Rectal smooth muscle tissue (tissue), 1 donor: ENCODE measurements around the gene OLA1.

Experiments used
- H3K27ac ChIP-seq: one replicate; pipeline ENCODE4 v1.7.0; 2013; ENCODE audit warnings: low read depth, low read length, inconsistent platforms
- H3K27me3 ChIP-seq: one replicate; pipeline ENCODE4 v1.7.0; 2013; ENCODE audit warnings: low read length; ENCODE audit not compliant: control insufficient read depth, insufficient read depth
- H3K36me3 ChIP-seq: one replicate; pipeline ENCODE4 v1.7.0; 2013; ENCODE audit warnings: low read length; ENCODE audit not compliant: control insufficient read depth, insufficient read depth
- H3K4me1 ChIP-seq: one replicate; pipeline ENCODE4 v1.7.0; 2013; ENCODE audit warnings: low read length; ENCODE audit not compliant: control insufficient read depth, insufficient read depth
- H3K4me3 ChIP-seq: one replicate; pipeline ENCODE4 v1.7.0; 2013; ENCODE audit warnings: low read length
- H3K9ac ChIP-seq: one replicate; pipeline ENCODE4 v1.7.0; 2013; ENCODE audit warnings: low read length

The OLA1 gene

GRCh38 chr2:174051068-174051467, 197.3 kb downstream of the OLA1 start:
- Histone ChIP-seq H3K27ac (no peak overlapping the region), H3K36me3 (no peaks in the 10 kb centered on the region), H3K4me3 (no peak overlapping the region), H3K27me3 (no peaks in the 10 kb centered on the region), H3K4me1 (peaks cover 6% of the 10 kb centered on the region), H3K9ac (no peak overlapping the region)

DNA sequence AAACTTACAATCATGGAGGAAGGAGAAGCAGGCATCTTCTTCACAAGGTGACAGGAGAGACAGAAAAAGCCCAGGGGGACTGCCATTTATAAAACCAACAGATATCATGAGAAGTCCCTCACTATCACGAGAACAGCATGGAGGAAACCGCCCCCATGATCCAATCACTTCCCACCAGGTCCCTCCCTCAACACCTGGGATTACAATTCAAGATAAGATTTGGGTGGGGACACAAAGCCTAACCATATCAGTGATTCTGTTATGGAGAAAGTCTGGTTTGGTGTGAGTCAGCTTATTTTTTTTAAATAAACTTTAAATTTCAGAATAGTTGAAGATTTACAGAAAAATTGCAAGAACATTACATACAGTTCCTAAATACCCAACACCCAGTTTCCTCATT, 198.4 kb downstream of the OLA1 start:
- no peaks in the 10 kb centered on the region for H3K27me3 ChIP-seq
- no peak overlapping the region for H3K4me3 ChIP-seq
- peaks cover 6% of the 10 kb centered on the region for H3K4me1 ChIP-seq
- H3K36me3 ChIP-seq = no peaks in the 10 kb centered on the region
- H3K9ac ChIP-seq = no peak overlapping the region
- H3K27ac ChIP-seq = no peak overlapping the region

- Histone ChIP-seq H3K9ac (no peak overlapping the region), H3K4me3 (no peak overlapping the region), H3K27me3 (no peaks in the 10 kb centered on the region), H3K27ac (no peak overlapping the region), H3K4me1 (peaks cover 6% of the 10 kb centered on the region), H3K36me3 (no peaks in the 10 kb centered on the region)
These were observed 200.1 kb downstream of the OLA1 start for GRCh38 chr2:174048243-174048642.

GRCh38 chr2:174047746-174048145, 200.6 kb downstream of the OLA1 start:
- H3K27ac ChIP-seq = no peak overlapping the region
- H3K27me3 ChIP-seq = no peaks in the 10 kb centered on the region
- H3K36me3 ChIP-seq = no peaks in the 10 kb centered on the region
- H3K9ac ChIP-seq = no peak overlapping the region
- H3K4me1 ChIP-seq = peaks cover 6% of the 10 kb centered on the region
- H3K4me3 ChIP-seq = no peak overlapping the region

DNA sequence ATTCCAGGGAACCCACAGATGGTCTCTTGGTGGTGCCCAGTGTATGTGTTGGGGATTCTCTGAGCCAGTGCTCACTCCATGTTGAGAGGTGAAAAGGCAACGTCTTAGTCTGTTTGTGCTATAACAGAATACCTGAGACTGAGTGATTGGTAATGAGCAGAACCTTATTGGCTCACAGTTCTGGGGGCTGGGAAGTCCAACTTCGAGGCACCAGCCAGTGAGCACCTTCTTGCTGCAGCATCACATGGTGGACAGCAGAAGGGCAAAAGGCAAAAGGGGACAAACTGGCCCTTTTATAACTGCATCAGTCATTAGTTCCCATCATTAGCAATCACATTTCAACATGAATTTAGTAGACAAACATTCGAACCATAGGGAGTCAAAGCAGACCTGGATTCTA, 202.2 kb downstream of the OLA1 start:
- Histone ChIP-seq H3K9ac (no peak overlapping the region), H3K36me3 (no peaks in the 10 kb centered on the region), H3K27ac (no peak overlapping the region), H3K4me3 (no peak overlapping the region), H3K27me3 (no peaks in the 10 kb centered on the region), H3K4me1 (no peaks in the 10 kb centered on the region)

DNA sequence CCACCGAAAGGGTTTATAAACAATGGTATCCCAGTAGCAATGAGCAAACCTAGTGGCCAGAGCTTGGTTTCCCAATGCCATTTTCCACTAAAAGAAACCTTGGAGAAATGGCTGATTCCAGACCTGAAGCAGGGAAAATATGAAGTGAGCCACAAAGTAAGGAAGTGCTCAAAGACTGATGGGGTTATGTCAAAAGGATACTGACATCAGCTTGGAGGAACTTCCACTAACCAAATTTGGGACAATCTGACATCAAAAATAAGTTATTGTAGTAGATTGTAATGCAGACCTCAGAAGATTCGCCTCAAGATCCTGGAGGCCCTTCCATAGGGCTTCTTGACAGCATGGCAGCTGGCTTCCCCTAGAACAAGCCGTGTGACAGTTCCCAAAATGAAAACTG, 203.8 kb downstream of the OLA1 start:
- Histone ChIP-seq H3K4me1 (peaks cover 1% of the 10 kb centered on the region), H3K4me3 (no peak overlapping the region), H3K27ac (no peak overlapping the region), H3K9ac (no peak overlapping the region), H3K36me3 (no peaks in the 10 kb centered on the region), H3K27me3 (no peaks in the 10 kb centered on the region)

GRCh38 chr2:174040417-174040701, 208.0 kb downstream of the OLA1 start:
- no peak overlapping the region for H3K27ac ChIP-seq
- no peaks in the 10 kb centered on the region for H3K27me3 ChIP-seq
- H3K36me3 ChIP-seq = no peaks in the 10 kb centered on the region
- H3K4me3 ChIP-seq = no peak overlapping the region
- no peak overlapping the region for H3K9ac ChIP-seq
- peaks cover 4% of the 10 kb centered on the region for H3K4me1 ChIP-seq

- H3K27me3 ChIP-seq = peaks cover under 1% of the 10 kb centered on the region
- H3K4me1 ChIP-seq = peaks cover 4% of the 10 kb centered on the region
- H3K4me3 ChIP-seq = peak overlapping the region; percentile 59
- no peaks in the 10 kb centered on the region for H3K36me3 ChIP-seq
- H3K27ac ChIP-seq = peak overlapping the region; percentile 81
- H3K9ac ChIP-seq = no peak overlapping the region
These were observed 208.5 kb downstream of the OLA1 start for GRCh38 chr2:174039551-174040416.

DNA sequence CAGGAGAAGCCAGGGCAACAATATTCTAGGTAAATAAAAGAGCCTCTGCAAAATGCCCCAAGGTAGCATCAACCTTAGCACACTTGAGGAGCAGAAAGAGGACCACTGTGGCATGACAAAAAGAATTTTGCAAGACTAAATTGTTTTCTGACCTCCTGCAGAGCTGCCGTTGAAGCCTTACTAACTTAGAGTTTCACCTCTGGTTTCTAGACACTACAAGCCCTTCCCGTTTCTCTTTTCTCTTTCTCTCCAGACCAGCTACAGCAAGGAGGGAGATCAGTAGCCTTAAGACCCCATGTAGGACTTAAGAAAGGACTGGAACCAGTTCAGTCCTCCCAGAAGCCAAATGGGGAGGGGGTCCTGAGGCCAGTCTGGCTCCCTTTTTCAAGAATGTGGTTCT, 209.9 kb downstream of the OLA1 start:
- H3K27ac ChIP-seq = no peak overlapping the region
- H3K4me3 ChIP-seq = no peak overlapping the region
- H3K36me3 ChIP-seq = no peaks in the 10 kb centered on the region
- peaks cover 4% of the 10 kb centered on the region for H3K4me1 ChIP-seq
- peaks cover 3% of the 10 kb centered on the region for H3K27me3 ChIP-seq
- H3K9ac ChIP-seq = no peak overlapping the region

- Histone ChIP-seq H3K9ac (no peak overlapping the region), H3K4me1 (peaks cover 4% of the 10 kb centered on the region), H3K4me3 (no peak overlapping the region), H3K36me3 (no peaks in the 10 kb centered on the region), H3K27ac (no peak overlapping the region), H3K27me3 (peaks cover 3% of the 10 kb centered on the region)
These were observed 211.5 kb downstream of the OLA1 start for GRCh38 chr2:174036825-174037224.

DNA sequence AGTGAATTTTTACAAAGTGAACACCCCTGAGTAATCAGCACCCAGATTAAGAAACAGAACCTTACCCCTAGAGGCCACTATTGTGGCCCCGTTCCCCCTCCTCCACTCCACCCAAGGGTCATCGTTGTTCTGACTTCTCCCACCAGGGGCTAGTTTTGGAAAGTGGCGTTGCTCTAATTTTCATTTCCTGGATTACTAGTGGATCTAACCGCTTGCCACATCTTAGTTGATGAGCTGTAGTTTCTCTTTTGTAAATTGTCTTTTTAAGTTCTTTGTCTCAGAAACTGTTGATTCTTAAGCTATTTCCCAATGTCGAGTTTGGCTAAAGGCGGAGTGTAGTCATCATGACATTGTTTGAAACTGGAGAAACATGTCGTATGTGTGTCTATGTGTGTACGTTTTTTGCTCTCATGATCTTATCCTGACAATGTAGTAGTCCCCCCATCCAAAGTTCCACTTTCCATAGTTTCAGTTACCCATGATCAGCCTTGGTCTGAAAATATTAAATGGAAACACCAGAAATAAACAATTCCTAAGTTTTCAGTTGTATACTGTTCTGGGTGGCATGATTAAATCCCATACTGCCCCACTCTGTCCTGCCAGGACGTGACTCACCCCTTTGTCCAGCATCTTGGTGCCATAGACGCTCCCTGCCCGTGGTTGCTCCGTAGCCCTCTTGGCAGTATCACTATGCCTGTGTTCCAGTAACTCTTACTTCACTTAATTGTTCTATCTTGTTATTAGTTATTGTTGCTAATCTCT, 212.2 kb downstream of the OLA1 start:
- no peak overlapping the region for H3K27ac ChIP-seq

GRCh38 chr2:174035117-174035635, 213.2 kb downstream of the OLA1 start:
- Histone ChIP-seq H3K4me1 (peaks cover 4% of the 10 kb centered on the region), H3K4me3 (no peak overlapping the region), H3K36me3 (no peaks in the 10 kb centered on the region), H3K27ac (no peak overlapping the region), H3K9ac (no peak overlapping the region), H3K27me3 (peaks cover 3% of the 10 kb centered on the region)

More for the DNA sequence above, 212.2 kb downstream of the OLA1 start:
- Histone ChIP-seq H3K36me3 (no peaks in the 10 kb centered on the region), H3K9ac (no peak overlapping the region), H3K27me3 (peaks cover 3% of the 10 kb centered on the region), H3K4me1 (peaks cover 4% of the 10 kb centered on the region), H3K4me3 (no peak overlapping the region)
